GM21619 (cell line): ENCODE measurements around the gene DNAAF5.

ENCODE experiments used
- ATAC-seq: cut with Tn5 transposase; IDR thresholded peaks from one replicate; pipeline ENCODE4 v1.9.1; 2021; ENCODE audit not compliant: unreplicated experiment

Gene DNAAF5

GRCh38 chr7:726084-726853 lies at the start of gene DNAAF5:
Gene DNAAF5, plus strand, starts transcription at chr7:726699. Its CDS starts 22 bp downstream, at chr7:726721.
- ATAC-seq = peak; percentile 94

- ATAC-seq = no peak
These were observed 49.5 kb upstream of the DNAAF5 start for GRCh38 chr7:676972-677385.

GRCh38 chr7:680411-681127 lies 45.9 kb upstream of the DNAAF5 start:
- ATAC-seq = no peak

GRCh38 chr7:681551-682307 lies 44.8 kb upstream of the DNAAF5 start:
- ATAC-seq = no peak

GRCh38 chr7:682810-683209 lies 43.7 kb upstream of the DNAAF5 start:
- no peak for ATAC-seq

GRCh38 chr7:683526-684205 lies 42.8 kb upstream of the DNAAF5 start:
- no peak for ATAC-seq

GRCh38 chr7:684416-684815 lies 42.1 kb upstream of the DNAAF5 start:
- no peak for ATAC-seq

- ATAC-seq = no peak
These were observed 41.0 kb upstream of the DNAAF5 start for GRCh38 chr7:685540-685939.

- ATAC-seq = no peak
These were observed 35.8 kb upstream of the DNAAF5 start for GRCh38 chr7:690478-691360.

GRCh38 chr7:691361-692045 lies 35.0 kb upstream of the DNAAF5 start:
- ATAC-seq = no peak

GRCh38 chr7:693280-693679 lies 33.2 kb upstream of the DNAAF5 start:
- ATAC-seq = no peak

- no peak for ATAC-seq
These were observed 30.1 kb upstream of the DNAAF5 start for GRCh38 chr7:696426-696811.

GRCh38 chr7:696812-697551 lies 29.5 kb upstream of the DNAAF5 start:
- ATAC-seq = no peak

GRCh38 chr7:698515-699475 lies 27.7 kb upstream of the DNAAF5 start:
- no peak for ATAC-seq

- no peak for ATAC-seq
These were observed 26.9 kb upstream of the DNAAF5 start for GRCh38 chr7:699476-700170.

GRCh38 chr7:701086-701671 lies 25.3 kb upstream of the DNAAF5 start:
- no peak for ATAC-seq

- ATAC-seq = no peak
These were observed 23.4 kb upstream of the DNAAF5 start for GRCh38 chr7:703049-703448.
